Neural progenitor cell (in vitro differentiated cells): ENCODE measurements around the gene EXOC6B.

ENCODE experiments used
- CTCF ChIP-seq: fragments of 200-600 bp; sonication (generic); IDR thresholded peaks from 2 replicates; pipeline ENCODE4 v1.5.1; 2017; ENCODE audit warnings: antibody characterized with exemption, mild to moderate bottlenecking
- EZH2 ChIP-seq: fragments of 200-600 bp; sonication (generic); IDR thresholded peaks from 2 replicates; pipeline ENCODE4 v1.6.1; 2017; ENCODE audit warnings: antibody characterized with exemption, mild to moderate bottlenecking, moderate library complexity
- EZH2phosphoT487 ChIP-seq: fragments of 200-600 bp; sonication (generic); IDR thresholded peaks from 2 replicates; pipeline ENCODE4 v1.6.1; 2017; ENCODE audit warnings: antibody characterized with exemption

- TF ChIP-seq CTCF (no peak), EZH2 (no peak), EZH2phosphoT487 (no peak)
Measured at GRCh38 chr2:72165792-72166191, 660.0 kb downstream of the EXOC6B start.
